Measurements from ENCODE around the gene TMA7B. TPM values are rescaled to one million over a fixed set of nuclear protein-coding genes. Genes with fewer than 3 reads are reported as not detected.

The TMA7B gene
- total RNA-seq, 2 experiments from 2014 or later, result 5.7 to 6.5 TPM

GRCh38 chr22:39917776-39918495, 42.3 kb upstream of the TMA7B start:
- ATAC-seq (ENCODE audit: poor library complexity) (no peak), DNase-seq (peak in 2 of 14 experiments; percentile 17 to 41)
- POLR2A ChIA-PET, result interaction anchor here (0.8 to 17.2 kb wide), 11 partner anchors 8 to 256 kb away, joined by 3 to 393 read pairs (median 4); partner anchors contain the start of gene GRAP2
- H3K9me3 ChIP-seq (ENCODE audit: control insufficient read depth in 1 of 2, insufficient read depth in 1 of 2, low read length in 2 of 2), result no peaks in the 10 kb centered on the region
- peak overlapping the region; percentile 20 for H3K4me3 ChIP-seq (ENCODE audit: low read length)
- H3K27ac ChIP-seq (ENCODE audit: low read depth in 1 of 2, low read length in 2 of 2), result peak overlapping the region; percentile 61 to 73
- no peaks in the 10 kb centered on the region for H3K27me3 ChIP-seq (ENCODE audit: control insufficient read depth in 1 of 2, insufficient read depth in 2 of 2, low read length in 2 of 2)
- Mint-ChIP-seq H3K4me1 (ENCODE audit: low read depth) (peaks cover 92% of the 10 kb centered on the region), H3K27ac (no peak overlapping the region), H3K27me3 (no peaks in the 10 kb centered on the region), H3K9me3 (no peaks in the 10 kb centered on the region), H3K4me3 (peak overlapping the region; percentile 52), H3K36me3 (ENCODE audit: low read depth) (peaks cover 67% of the 10 kb centered on the region)
- peaks cover 80% of the 10 kb centered on the region for H3K4me1 ChIP-seq (ENCODE audit: insufficient read depth, low read length)
- intact Hi-C loops (cut with DNase I, micrococcal nuclease), result loop anchor here in 1 of 2 experiments (1.0 kb wide), 1 partner anchor 9 kb away; no protein-coding TSS in a partner anchor
- CTCF ChIA-PET, result interaction anchor here (1.0 to 2.8 kb wide), 6 partner anchors 9 to 43 kb away, joined by 3 to 12 read pairs (median 6); partner anchors contain the start of gene TMA7B
- H3K36me3 ChIP-seq (ENCODE audit: insufficient read depth, low read length), result peaks cover 34% of the 10 kb centered on the region
- TF ChIP-seq CTCF (IDR thresholded peaks at IDR 0.05), result no peak

GRCh38 chr22:39920134-39920743, 40.0 kb upstream of the TMA7B start:
- Mint-ChIP-seq H3K9me3 (no peaks in the 10 kb centered on the region), H3K36me3 (ENCODE audit: low read depth) (peaks cover 73% of the 10 kb centered on the region), H3K4me1 (ENCODE audit: low read depth) (peaks cover 95% of the 10 kb centered on the region), H3K27me3 (no peaks in the 10 kb centered on the region), H3K27ac (no peak overlapping the region), H3K4me3 (peak overlapping the region; percentile 84)
- Histone ChIP-seq H3K27ac (ENCODE audit: low read depth in 1 of 2, low read length in 2 of 2) (peak overlapping the region; percentile 70 to 73), H3K27me3 (ENCODE audit: control insufficient read depth in 1 of 2, insufficient read depth in 2 of 2, low read length in 2 of 2) (no peaks in the 10 kb centered on the region), H3K4me1 (ENCODE audit: insufficient read depth, low read length) (peaks cover 82% of the 10 kb centered on the region), H3K9me3 (ENCODE audit: control insufficient read depth in 1 of 2, insufficient read depth in 1 of 2, low read length in 2 of 2) (no peaks in the 10 kb centered on the region), H3K36me3 (ENCODE audit: insufficient read depth, low read length) (peaks cover 38% of the 10 kb centered on the region), H3K4me3 (ENCODE audit: low read length) (peak overlapping the region; percentile 11)
- ChIA-PET CTCF (interaction anchor here (1.6 to 4.0 kb wide), 2 partner anchors 9 to 13 kb away, joined by 3 to 21 read pairs; no protein-coding TSS in a partner anchor), POLR2A (interaction anchor here (0.6 to 16.2 kb wide), 14 partner anchors 9 to 400 kb away, joined by 3 to 393 read pairs (median 4); no protein-coding TSS in a partner anchor)
- ATAC-seq (ENCODE audit: poor library complexity), result peak; percentile 32
- intact Hi-C loops (cut with DNase I, micrococcal nuclease), result loop anchor here in 1 of 2 experiments (1.0 to 2.0 kb wide), 3 partner anchors 8 to 15 kb away; no protein-coding TSS in a partner anchor
- DNase-seq, result peak in 8 of 14 experiments; percentile 31 to 74 (median 60)
- TF ChIP-seq CTCF (IDR thresholded peaks at IDR 0.05), result no peak

DNA sequence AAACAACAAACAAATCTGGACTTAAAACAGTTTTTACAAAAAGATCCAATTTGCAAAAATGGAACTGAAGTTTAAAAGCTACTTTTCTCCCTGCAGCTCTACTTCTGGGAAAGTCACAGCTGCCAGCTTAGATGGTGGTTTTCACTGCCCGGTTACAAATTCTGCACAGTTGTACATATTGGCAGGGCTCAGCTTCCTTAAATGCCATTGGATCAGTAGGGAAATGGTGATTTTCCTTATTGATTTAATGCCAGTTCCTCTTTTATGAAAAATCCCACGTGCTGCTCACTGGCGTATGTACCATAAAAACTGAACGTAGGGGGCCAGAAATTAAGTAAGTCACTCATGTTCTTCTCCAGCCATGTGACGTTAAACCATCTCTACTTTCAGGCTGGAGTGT, 36.5 kb upstream of the TMA7B start:
- Mint-ChIP-seq H3K4me3 (peak overlapping the region; percentile 63), H3K27me3 (no peaks in the 10 kb centered on the region), H3K27ac (no peak overlapping the region), H3K9me3 (no peaks in the 10 kb centered on the region), H3K36me3 (ENCODE audit: low read depth) (peaks cover 64% of the 10 kb centered on the region), H3K4me1 (ENCODE audit: low read depth) (peaks cover 76% of the 10 kb centered on the region)
- intact Hi-C loops (cut with DNase I, micrococcal nuclease), result no loop called here
- H3K4me3 ChIP-seq (ENCODE audit: low read length), result no peak overlapping the region
- peaks cover 30% of the 10 kb centered on the region for H3K36me3 ChIP-seq (ENCODE audit: insufficient read depth, low read length)
- DNase-seq, result no peak
- CTCF ChIA-PET, result interaction anchor here (4.0 kb wide), 1 partner anchor 9 kb away, joined by 21 read pairs; no protein-coding TSS in a partner anchor
- peaks cover 90% of the 10 kb centered on the region for H3K4me1 ChIP-seq (ENCODE audit: insufficient read depth, low read length)
- POLR2A ChIA-PET, result interaction anchor here (1.2 to 16.2 kb wide), 6 partner anchors 10 to 147 kb away, joined by 3 to 393 read pairs (median 4); no protein-coding TSS in a partner anchor
- H3K9me3 ChIP-seq (ENCODE audit: control insufficient read depth in 1 of 2, insufficient read depth in 1 of 2, low read length in 2 of 2), result no peaks in the 10 kb centered on the region
- TF ChIP-seq CTCF (IDR thresholded peaks at IDR 0.05), result no peak
- H3K27ac ChIP-seq (ENCODE audit: low read depth in 1 of 2, low read length in 2 of 2), result peak overlapping the region in 1 of 2 donors; percentile 16
- no peaks in the 10 kb centered on the region for H3K27me3 ChIP-seq (ENCODE audit: control insufficient read depth in 1 of 2, insufficient read depth in 2 of 2, low read length in 2 of 2)
- ATAC-seq (ENCODE audit: poor library complexity), result no peak

Measured in CD4-positive, alpha-beta T cell (primary cell).